HEK293 (cell line): ENCODE measurements around the gene BTBD2.

ENCODE experiments used
- CTCF ChIP-seq: fragments of 450-650 bp; formaldehyde crosslinking; IDR thresholded peaks from 2 replicates; pipeline ENCODE4 v1.5.1; 2016; ENCODE audit warnings: missing biosample characterization, missing genetic modification characterization
- PRDM4 ChIP-seq: fragments of 450-650 bp; formaldehyde crosslinking; IDR thresholded peaks from 2 replicates; pipeline ENCODE4 v1.5.1; 2017; ENCODE audit warnings: missing biosample characterization, missing genetic modification characterization
- ZFP41 ChIP-seq: fragments of 450-650 bp; formaldehyde crosslinking; IDR thresholded peaks from 2 replicates; pipeline ENCODE4 v1.5.1; 2016; ENCODE audit warnings: missing biosample characterization, missing genetic modification characterization, borderline replicate concordance
- ZNF133 ChIP-seq: fragments of 450-650 bp; formaldehyde crosslinking; IDR thresholded peaks from 2 replicates; pipeline ENCODE4 v1.5.1; 2016; ENCODE audit warnings: missing biosample characterization, missing genetic modification characterization
- ZNF335 ChIP-seq: fragments of 450-650 bp; formaldehyde crosslinking; conservative IDR thresholded peaks from 2 replicates; pipeline ENCODE4 v1.5.1; 2016; ENCODE audit warnings: missing biosample characterization, missing genetic modification characterization
- ZNF513 ChIP-seq: fragments of 450-650 bp; IDR thresholded peaks from 2 replicates; pipeline ENCODE4 v1.5.1; 2018; ENCODE audit warnings: missing biosample characterization, missing genetic modification characterization

GRCh38 chr19:2013683-2013961 is 1.9 kb downstream of the BTBD2 start:
- TF ChIP-seq PRDM4 (tag by site-specific recombination) (no peak), ZNF513 (tag by site-specific recombination) (no peak), ZNF335 (tag by site-specific recombination) (no peak), ZFP41 (no peak), CTCF (tag by site-specific recombination) (no peak), ZNF133 (tag by site-specific recombination) (no peak)
